ENCODE measurements around the gene PRR14. TPM values are rescaled to one million over a fixed set of nuclear protein-coding genes. Genes with fewer than 3 reads are reported as not detected.
"Not testable (repeated sequence)": the region's sequence is repeated elsewhere in the genome, so short reads cannot be mapped to it uniquely, and the experiment has no call there.

The PRR14 gene
- polyA plus RNA-seq, 1 of the 3 experiments (the other 2 are of a cell fraction): 13.5 TPM

DNA sequence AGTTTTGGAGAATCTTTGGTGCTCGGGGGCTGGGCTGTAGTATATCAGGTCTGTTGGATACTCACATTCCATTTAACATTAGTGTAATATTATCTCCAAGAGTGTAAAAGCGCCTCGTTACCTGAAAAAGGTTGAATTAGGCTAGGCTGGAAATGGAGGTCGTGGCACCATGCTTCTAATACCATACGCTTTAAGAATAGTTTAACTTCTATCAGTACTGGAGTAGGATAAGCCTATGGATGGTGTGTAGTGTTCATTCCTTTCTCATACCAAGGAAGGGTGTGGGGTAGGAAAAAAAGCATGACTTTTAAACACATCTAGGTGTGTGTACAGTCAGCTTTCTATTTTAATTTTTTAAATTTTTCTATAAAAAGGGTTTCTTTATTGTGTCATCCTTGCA is 50.2 kb downstream of the PRR14 start (continued):
- TF ChIP-seq, protein P1, sequence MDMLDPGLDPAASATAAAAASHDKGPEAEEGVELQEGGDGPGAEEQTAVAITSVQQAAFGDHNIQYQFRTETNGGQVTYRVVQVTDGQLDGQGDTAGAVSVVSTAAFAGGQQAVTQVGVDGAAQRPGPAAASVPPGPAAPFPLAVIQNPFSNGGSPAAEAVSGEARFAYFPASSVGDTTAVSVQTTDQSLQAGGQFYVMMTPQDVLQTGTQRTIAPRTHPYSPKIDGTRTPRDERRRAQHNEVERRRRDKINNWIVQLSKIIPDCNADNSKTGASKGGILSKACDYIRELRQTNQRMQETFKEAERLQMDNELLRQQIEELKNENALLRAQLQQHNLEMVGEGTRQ (IDR thresholded peaks at IDR 0.05; ENCODE audit: borderline replicate concordance, low read depth, low read length): no peak

DNA sequence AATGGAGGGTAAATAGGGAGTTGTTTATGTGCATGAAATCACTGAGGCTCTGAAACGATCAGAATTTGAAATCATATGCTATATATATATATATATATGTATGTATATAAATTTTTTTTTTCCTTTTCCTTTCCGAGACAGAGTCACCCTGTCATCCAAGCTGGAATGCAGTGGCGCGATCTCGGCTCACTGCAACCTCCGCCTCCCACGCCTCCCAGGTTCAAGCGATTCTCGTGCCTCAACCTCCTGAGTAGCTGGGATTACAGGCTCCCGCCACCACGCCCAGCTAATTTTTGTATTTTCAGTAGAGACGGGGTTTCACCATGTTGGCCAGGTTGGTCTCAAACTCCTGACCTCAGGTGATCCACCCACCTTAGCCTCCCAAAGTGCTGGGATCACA is 52.3 kb downstream of the PRR14 start:
- H3K4me3 ChIP-seq (ENCODE audit: low read depth in 2 of 2, low read length in 1 of 2); H2AFZ ChIP-seq (ENCODE audit: low read depth); H3K9ac ChIP-seq; H3K9me3 ChIP-seq; H3F3A ChIP-seq (replicated peaks; ENCODE audit: insufficient read depth); H3K4me2 ChIP-seq; H3K27ac ChIP-seq (ENCODE audit: low read depth in 2 of 2, low read length in 1 of 2); H3K27me3 ChIP-seq (ENCODE audit: insufficient read depth); H3K9me2 ChIP-seq; DNase-seq; POLR2A ChIA-PET: not testable (repeated sequence)
- H4K20me1 ChIP-seq (ENCODE audit: insufficient read depth): peaks cover 12% of the 10 kb centered on the region
- peaks cover 68% of the 10 kb centered on the region for H3K79me2 ChIP-seq (ENCODE audit: insufficient read depth)
- CTCF ChIA-PET: interaction anchor here (0.9 kb wide), 1 partner anchor 238 kb away, joined by 3 read pairs; no protein-coding TSS in a partner anchor
- peaks cover 53 to 68% of the 10 kb centered on the region in 2 experiments for H3K36me3 ChIP-seq (replicated peaks in 1 of 2; ENCODE audit: control insufficient read depth in 1 of 2, insufficient read depth in 2 of 2, low read length in 1 of 2)
- WGBS (ENCODE audit: low lambda C conversion rate): 96% methylated on average over 12 of the region's 12 CpGs
- H3K4me1 ChIP-seq (ENCODE audit: control insufficient read depth in 1 of 2, insufficient read depth in 2 of 2, low read depth in 1 of 2, low read length in 1 of 2): peaks cover 10 to 12% of the 10 kb centered on the region in 2 experiments

DNA sequence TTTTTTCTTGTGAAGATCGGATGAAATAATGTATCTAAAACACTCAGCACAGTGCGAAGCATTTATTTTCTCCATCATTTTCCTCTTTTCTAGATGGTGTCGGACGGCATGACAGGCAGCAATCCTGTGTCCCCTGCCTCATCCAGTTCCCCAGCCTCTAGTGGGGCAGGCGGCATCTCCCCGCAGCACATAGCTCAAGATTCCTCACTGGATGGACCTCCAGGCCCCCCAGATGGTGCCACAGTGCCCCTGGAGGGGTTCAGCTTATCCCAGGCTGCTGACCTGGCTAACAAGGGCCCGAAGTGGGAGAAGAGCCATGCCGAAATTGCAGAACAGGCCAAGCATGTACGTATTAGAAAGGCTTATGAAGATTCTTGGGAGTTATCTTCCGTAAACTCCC is 53.2 kb downstream of the PRR14 start:
- no peak overlapping the region for H3K9ac ChIP-seq
- peaks cover 66% of the 10 kb centered on the region for H3K79me2 ChIP-seq (ENCODE audit: insufficient read depth)
- H3K4me1 ChIP-seq (ENCODE audit: control insufficient read depth in 1 of 2, insufficient read depth in 2 of 2, low read depth in 1 of 2, low read length in 1 of 2): peaks cover 10 to 12% of the 10 kb centered on the region in 2 experiments
- no peak overlapping the region for H3K27ac ChIP-seq (ENCODE audit: low read depth in 2 of 2, low read length in 1 of 2)
- peak; percentile 1 for DNase-seq
- H3K9me3 ChIP-seq: no peaks in the 10 kb centered on the region
- peaks cover 5% of the 10 kb centered on the region for H3F3A ChIP-seq (replicated peaks; ENCODE audit: insufficient read depth)
- WGBS (ENCODE audit: low lambda C conversion rate): over 99% methylated on average over 10 of the region's 10 CpGs
- CTCF ChIA-PET: interaction anchor here (0.9 kb wide), 1 partner anchor 237 kb away, joined by 3 read pairs; no protein-coding TSS in a partner anchor
- no peak overlapping the region for H3K4me2 ChIP-seq
- H4K20me1 ChIP-seq (ENCODE audit: insufficient read depth): peaks cover 12% of the 10 kb centered on the region
- H2AFZ ChIP-seq (ENCODE audit: low read depth): no peak overlapping the region
- no peaks in the 10 kb centered on the region for H3K27me3 ChIP-seq (ENCODE audit: insufficient read depth)
- POLR2A ChIA-PET: no interaction called here
- no peaks in the 10 kb centered on the region for H3K9me2 ChIP-seq
- TF ChIP-seq, protein P2, sequence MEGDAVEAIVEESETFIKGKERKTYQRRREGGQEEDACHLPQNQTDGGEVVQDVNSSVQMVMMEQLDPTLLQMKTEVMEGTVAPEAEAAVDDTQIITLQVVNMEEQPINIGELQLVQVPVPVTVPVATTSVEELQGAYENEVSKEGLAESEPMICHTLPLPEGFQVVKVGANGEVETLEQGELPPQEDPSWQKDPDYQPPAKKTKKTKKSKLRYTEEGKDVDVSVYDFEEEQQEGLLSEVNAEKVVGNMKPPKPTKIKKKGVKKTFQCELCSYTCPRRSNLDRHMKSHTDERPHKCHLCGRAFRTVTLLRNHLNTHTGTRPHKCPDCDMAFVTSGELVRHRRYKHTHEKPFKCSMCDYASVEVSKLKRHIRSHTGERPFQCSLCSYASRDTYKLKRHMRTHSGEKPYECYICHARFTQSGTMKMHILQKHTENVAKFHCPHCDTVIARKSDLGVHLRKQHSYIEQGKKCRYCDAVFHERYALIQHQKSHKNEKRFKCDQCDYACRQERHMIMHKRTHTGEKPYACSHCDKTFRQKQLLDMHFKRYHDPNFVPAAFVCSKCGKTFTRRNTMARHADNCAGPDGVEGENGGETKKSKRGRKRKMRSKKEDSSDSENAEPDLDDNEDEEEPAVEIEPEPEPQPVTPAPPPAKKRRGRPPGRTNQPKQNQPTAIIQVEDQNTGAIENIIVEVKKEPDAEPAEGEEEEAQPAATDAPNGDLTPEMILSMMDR (IDR thresholded peaks at IDR 0.05): no peak
- no peak for TF ChIP-seq RAD21 (IDR thresholded peaks at IDR 0.05; ENCODE audit: low read length)
- no peak for TF ChIP-seq TAF1 (IDR thresholded peaks at IDR 0.05; ENCODE audit: borderline replicate concordance, low read depth, low read length)
- H3K4me3 ChIP-seq (ENCODE audit: low read depth in 2 of 2, low read length in 1 of 2): no peak overlapping the region
- peaks cover 59 to 77% of the 10 kb centered on the region in 2 experiments for H3K36me3 ChIP-seq (replicated peaks in 1 of 2; ENCODE audit: control insufficient read depth in 1 of 2, insufficient read depth in 2 of 2, low read length in 1 of 2)

Small RNA genes lying within 50 kb of the gene (small RNA-seq; reads per million reads assigned to genes)
- gene AC093249.1 (0 reads per million in 7 experiments), gene RNU6-1043P (0 reads per million in 7 experiments), gene RNU6-416P (0 reads per million in 7 experiments)

Other genes starting within 250 kb of the PRR14 start
- gene ZNF771, start 243.4 kb upstream of the PRR14 start, polyA plus RNA-seq (2012; rRNA removed): 20.4 and 21.7 TPM in 2 replicates
- gene DCTPP1, start 220.9 kb upstream of the PRR14 start, polyA plus RNA-seq (2012; rRNA removed): 78.9 and 79.2 TPM in 2 replicates
- gene SEPHS2, start 205.1 kb upstream of the PRR14 start, polyA plus RNA-seq (2012; rRNA removed): 30.8 and 36.3 TPM in 2 replicates
- 0.12 and 0.28 TPM in 2 replicates for gene ITGAL, start 178.2 kb upstream of the PRR14 start, polyA plus RNA-seq (2012; rRNA removed)
- 26.0 and 26.5 TPM in 2 replicates for gene ZNF768, start 124.4 kb upstream of the PRR14 start, polyA plus RNA-seq (2012; rRNA removed)
- gene ZNF747, start 116.1 kb upstream of the PRR14 start, polyA plus RNA-seq (2012; rRNA removed): 5.6 and 5.8 TPM in 2 replicates
- 2.8 and 3.4 TPM in 2 replicates for gene ZNF764, start 92.6 kb upstream of the PRR14 start, polyA plus RNA-seq (2012; rRNA removed)
- gene ZNF688, start 79.2 kb upstream of the PRR14 start, polyA plus RNA-seq (2012; rRNA removed): 9.1 and 13.4 TPM in 2 replicates
- gene ZNF785, start 65.3 kb upstream of the PRR14 start, polyA plus RNA-seq (2012; rRNA removed): 8.8 and 10.6 TPM in 2 replicates
- 2.9 and 3.4 TPM in 2 replicates for gene ZNF689, start 40.6 kb upstream of the PRR14 start, polyA plus RNA-seq (2012; rRNA removed)
- 9.6 and 11.5 TPM in 2 replicates for gene FBRS, start 7.5 kb downstream of the PRR14 start, polyA plus RNA-seq (2012; rRNA removed)
- 3.7 and 5.6 TPM in 2 replicates for gene SRCAP, start 48.2 kb downstream of the PRR14 start, polyA plus RNA-seq (2012; rRNA removed)
- 45.8 and 54.2 TPM in 2 replicates for gene PHKG2, start 97.5 kb downstream of the PRR14 start, polyA plus RNA-seq (2012; rRNA removed)
- gene CFAP119, start 111.1 kb downstream of the PRR14 start, polyA plus RNA-seq (2012; rRNA removed): 28.4 and 36.5 TPM in 2 replicates
- gene RNF40, start 111.4 kb downstream of the PRR14 start, polyA plus RNA-seq (2012; rRNA removed): 49.8 and 57.3 TPM in 2 replicates
- gene ZNF629, start 136.2 kb downstream of the PRR14 start, polyA plus RNA-seq (2012; rRNA removed): 4.7 and 5.1 TPM in 2 replicates
- gene BCL7C, start 243.1 kb downstream of the PRR14 start, polyA plus RNA-seq (2012; rRNA removed): 48.5 and 56.3 TPM in 2 replicates
- gene CTF1, start 245.7 kb downstream of the PRR14 start, polyA plus RNA-seq (2012; rRNA removed): 35.9 and 45.7 TPM in 2 replicates

Measured in SK-N-SH (cell line).